Transverse colon (tissue), 4 donors: ENCODE results near the gene MSX2. TPM values are rescaled to one million over a fixed set of nuclear protein-coding genes. Genes with fewer than 3 reads are reported as not detected.
A peak's percentile ranks its signal among the peaks of the same experiment; 100 is the strongest.

Experiments used
- DNase-seq: peaks from one replicate; pipeline ENCODE4 v3.0.0-alpha.2; 2019
- H3K27ac ChIP-seq, 4 donors: fragments of 200-600 bp; sonication (generic); 2 replicates each; pipeline ENCODE4 v1.5.1; 2016 to 2018; ENCODE audit warnings: inconsistent platforms in 4 of 4
- H3K27me3 ChIP-seq: fragments of 200-600 bp; sonication (generic); 2 replicates; pipeline ENCODE4 v1.5.1; 2017; ENCODE audit warnings: inconsistent platforms
- H3K36me3 ChIP-seq, 4 donors: fragments of 200-600 bp; sonication (generic); 2 replicates each; pipeline ENCODE4 v1.5.1; 2017 to 2019; ENCODE audit warnings: inconsistent platforms in 4 of 4
- H3K4me1 ChIP-seq, 4 donors: fragments of 200-600 bp; sonication (generic); 2 replicates each; pipeline ENCODE4 v1.5.1; 2017 to 2020; ENCODE audit warnings: inconsistent platforms in 4 of 4
- H3K4me3 ChIP-seq, 4 donors: fragments of 200-600 bp; sonication (generic); 1 replicate in 1 of 4; 2 replicates in 3 of 4; pipeline versions ENCODE4 v1.5.1 to v1.6.1; 2017 to 2019; ENCODE audit warnings: inconsistent platforms in 4 of 4
- H3K9me3 ChIP-seq, 2 donors: fragments of 200-600 bp; sonication (generic); 2 replicates each; pipeline ENCODE4 v1.5.1; 2017 to 2019; ENCODE audit warnings: inconsistent platforms in 2 of 2
- EP300 ChIP-seq: sonication (generic); formaldehyde crosslinking; IDR thresholded peaks from one replicate; pipeline ENCODE4 v1.6.1; 2017; ENCODE audit warnings: antibody characterized with exemption, low read depth
- POLR2A ChIP-seq: fragments of 450-650 bp; IDR thresholded peaks from one replicate; pipeline ENCODE4 v1.6.1; 2016; ENCODE audit warnings: antibody characterized with exemption, mild to moderate bottlenecking, moderate library complexity
- POLR2AphosphoS5 ChIP-seq, 3 donors: sonication (generic); formaldehyde crosslinking; IDR thresholded peaks; one replicate each; pipeline ENCODE4 v1.6.1; 2016; ENCODE audit warnings: antibody characterized with exemption in 3 of 3
- WGBS, 2 donors: methylation state at CpG; one replicate each; pipeline ENCODE4 v1.1.5; 2018; ENCODE audit warnings: low coverage in 1 of 2; 5-methylcytosine and 5-hydroxymethylcytosine counted together
- in situ Hi-C, 4 donors: fragments of 200-750 bp; cut with MboI; loops; one replicate each; pipeline versions ENCODE4 v1.15.0 to v1.15.1; 2017; ENCODE audit warnings: low sequenced_read_pairs in 3 of 4, low pct_ligation_motif_present in 1 of 4, low pct_unique_long_range_greater_than_20kb in 1 of 4
- intact Hi-C: fragments of 100-400 bp; cut with DNase I; formaldehyde crosslinking; loops from one replicate; pipeline ENCODE4 v1.15.1; 2023; ENCODE audit warnings: low total_unique reads
- total RNA-seq, 4 donors: library from RNA; depleted of rRNA; stranded (reverse); fragments of >200 nt; gene quantifications; one replicate each; pipeline ENCODE4 v1.1.0, GENCODE V29; 2016
- TF ChIP-seq, protein P1 (sequence below), 5 experiments: fragments of 200-600 bp in 3 of 5; fragments of 450-650 bp in 2 of 5; sonication (generic) in 3 of 5; IDR thresholded peaks; 1 replicate in 2 of 5; 2 replicates in 3 of 5; pipeline ENCODE4 v1.5.1; 2016 to 2017; ENCODE audit warnings: antibody characterized with exemption in 5 of 5, inconsistent platforms in 3 of 5, mild to moderate bottlenecking in 2 of 5, moderate library complexity in 1 of 5

Gene MSX2
- total RNA-seq, result 1 to 10 TPM in 1 of 4 donors, under 1 TPM in 1, not detected in 2; 0.27 to 1.1 TPM

- intact Hi-C loops (no loop called here), in situ Hi-C loops (no loop called here)
- peaks cover 0 to 27% (median 17%) of the 10 kb centered on the region in 4 donors for H3K4me1 ChIP-seq
- peak within 1 kb of the TSS in 3 of 4 donors; percentile 45 to 56 (median 55) for H3K27ac ChIP-seq
- no peaks in the 10 kb centered on the region for H3K36me3 ChIP-seq
- DNase-seq, result peak; percentile 84
- TF ChIP-seq POLR2AphosphoS5 (IDR thresholded peaks at IDR 0.05) (peak; percentile 17 to 81 (median 38)), EP300 (no peak), POLR2A (peak; percentile 21)
- TF ChIP-seq, protein P1, sequence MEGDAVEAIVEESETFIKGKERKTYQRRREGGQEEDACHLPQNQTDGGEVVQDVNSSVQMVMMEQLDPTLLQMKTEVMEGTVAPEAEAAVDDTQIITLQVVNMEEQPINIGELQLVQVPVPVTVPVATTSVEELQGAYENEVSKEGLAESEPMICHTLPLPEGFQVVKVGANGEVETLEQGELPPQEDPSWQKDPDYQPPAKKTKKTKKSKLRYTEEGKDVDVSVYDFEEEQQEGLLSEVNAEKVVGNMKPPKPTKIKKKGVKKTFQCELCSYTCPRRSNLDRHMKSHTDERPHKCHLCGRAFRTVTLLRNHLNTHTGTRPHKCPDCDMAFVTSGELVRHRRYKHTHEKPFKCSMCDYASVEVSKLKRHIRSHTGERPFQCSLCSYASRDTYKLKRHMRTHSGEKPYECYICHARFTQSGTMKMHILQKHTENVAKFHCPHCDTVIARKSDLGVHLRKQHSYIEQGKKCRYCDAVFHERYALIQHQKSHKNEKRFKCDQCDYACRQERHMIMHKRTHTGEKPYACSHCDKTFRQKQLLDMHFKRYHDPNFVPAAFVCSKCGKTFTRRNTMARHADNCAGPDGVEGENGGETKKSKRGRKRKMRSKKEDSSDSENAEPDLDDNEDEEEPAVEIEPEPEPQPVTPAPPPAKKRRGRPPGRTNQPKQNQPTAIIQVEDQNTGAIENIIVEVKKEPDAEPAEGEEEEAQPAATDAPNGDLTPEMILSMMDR (IDR thresholded peaks at IDR 0.05), result no peak
- H3K4me3 ChIP-seq, result peak within 1 kb of the TSS; percentile 47 to 55 (median 52)
- 17% methylated on average over 81 of the region's 87 CpGs; no CpG with 5 or more reads in 1 of the 2 donors for whole genome bisulfite sequencing, 2 donors
- no peaks in the 10 kb centered on the region for H3K9me3 ChIP-seq
- peaks cover 99% of the 10 kb centered on the region for H3K27me3 ChIP-seq
Observed at GRCh38 chr5:174724484-174725260, at the start of gene MSX2. Gene MSX2, plus strand, starts transcription at chr5:174724582. Its CDS starts 78 bp downstream, at chr5:174724660.

- Histone ChIP-seq H3K4me1 (no peaks in the 10 kb centered on the region), H3K4me3 (no peak overlapping the region), H3K9me3 (no peaks in the 10 kb centered on the region), H3K27ac (no peak overlapping the region), H3K27me3 (no peaks in the 10 kb centered on the region), H3K36me3 (no peaks in the 10 kb centered on the region)
- TF ChIP-seq POLR2A, result no peak
- no peak for TF ChIP-seq POLR2AphosphoS5 (IDR thresholded peaks at IDR 0.05)
- TF ChIP-seq, protein P1 (IDR thresholded peaks at IDR 0.05), result no peak
- no peak for TF ChIP-seq EP300
- in situ Hi-C loops, result no loop called here
- DNase-seq, result no peak
- WGBS, 2 donors, result 35 to 64% methylated on average over 2 of the region's 2 CpGs
- intact Hi-C loops, result no loop called here
Observed at GRCh38 chr5:174675110-174675509, 49.3 kb upstream of the MSX2 start.

DNA sequence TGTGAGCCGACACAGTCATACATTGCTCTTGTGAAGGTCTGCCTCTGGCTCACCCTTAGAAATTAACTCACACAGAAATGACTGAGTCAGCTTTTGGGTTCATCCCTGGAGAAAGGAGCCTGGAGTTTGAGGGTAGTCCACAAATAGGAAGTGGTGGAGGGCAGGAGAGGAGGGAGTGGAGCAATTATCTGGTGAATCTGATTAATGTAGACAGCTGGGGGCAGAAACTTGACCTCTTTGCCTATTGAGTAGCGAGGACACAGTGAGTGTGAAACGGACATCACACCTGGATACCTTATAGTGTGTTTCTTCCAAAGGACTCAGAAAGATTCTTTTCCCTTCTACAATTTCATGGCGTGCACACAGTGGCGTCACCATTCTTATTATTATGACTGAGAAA, 48.5 kb upstream of the MSX2 start:
- H3K9me3 ChIP-seq, result no peaks in the 10 kb centered on the region
- no peak for DNase-seq
- H3K27ac ChIP-seq, result no peak overlapping the region
- no peaks in the 10 kb centered on the region for H3K27me3 ChIP-seq
- H3K4me1 ChIP-seq, result no peaks in the 10 kb centered on the region
- intact Hi-C loops, result no loop called here
- H3K4me3 ChIP-seq, result no peak overlapping the region
- no peak for TF ChIP-seq EP300
- H3K36me3 ChIP-seq, result no peaks in the 10 kb centered on the region
- 74 to 75% methylated on average over 3 to 5 of the region's 5 CpGs for WGBS, 2 donors
- in situ Hi-C loops, result no loop called here

DNA sequence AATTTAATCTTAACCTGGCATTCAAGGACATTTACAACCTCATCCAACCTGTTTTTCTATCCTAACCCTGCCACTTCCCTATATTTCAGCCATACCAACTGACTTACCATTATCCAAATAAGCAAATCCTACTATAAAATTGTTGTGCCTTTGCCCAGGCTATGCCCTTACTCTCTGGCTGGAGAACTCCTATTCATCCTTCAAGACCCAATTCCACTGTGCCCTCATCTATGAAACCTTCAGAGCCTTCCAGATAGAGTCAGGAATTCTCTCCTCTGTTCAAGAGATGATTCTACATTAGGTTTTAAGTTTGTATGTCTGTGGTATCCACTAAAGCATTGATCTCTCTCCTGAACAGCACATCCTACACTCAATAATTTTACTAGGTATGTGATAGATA, 46.3 kb upstream of the MSX2 start:
- in situ Hi-C loops (no loop called here), intact Hi-C loops (no loop called here)
- Histone ChIP-seq H3K36me3 (no peaks in the 10 kb centered on the region), H3K27ac (no peak overlapping the region), H3K27me3 (no peaks in the 10 kb centered on the region), H3K4me3 (no peak overlapping the region), H3K4me1 (no peaks in the 10 kb centered on the region), H3K9me3 (no peaks in the 10 kb centered on the region)
- TF ChIP-seq POLR2AphosphoS5 (IDR thresholded peaks at IDR 0.05) (no peak), EP300 (no peak), POLR2A (no peak)
- TF ChIP-seq, protein P1 (IDR thresholded peaks at IDR 0.05), result no peak
- DNase-seq, result no peak
